BLaER1 (cell line): ENCODE data around the gene CMSS1.
"Not testable (repeated sequence)": the region's sequence is repeated elsewhere in the genome, so short reads cannot be mapped to it uniquely, and the experiment has no call there.

Experiments
- H3K27ac ChIP-seq: shearing (Covaris generic); formaldehyde crosslinking; 2 replicates; pipeline ENCODE4 v1.8.1; 2022
- H3K27me3 ChIP-seq: shearing (Covaris generic); formaldehyde crosslinking; 2 replicates; pipeline ENCODE4 v1.8.1; 2022
- H3K36me3 ChIP-seq: shearing (Covaris generic); formaldehyde crosslinking; 2 replicates; pipeline ENCODE4 v1.8.1; 2022
- H3K4me1 ChIP-seq: shearing (Covaris generic); formaldehyde crosslinking; 2 replicates; pipeline ENCODE4 v1.8.1; 2022
- H3K4me2 ChIP-seq: shearing (Covaris generic); formaldehyde crosslinking; 2 replicates; pipeline ENCODE4 v1.8.1; 2022
- H3K4me3 ChIP-seq: shearing (Covaris generic); formaldehyde crosslinking; 2 replicates; pipeline ENCODE4 v1.8.1; 2022
- H3K9ac ChIP-seq: shearing (Covaris generic); formaldehyde crosslinking; 2 replicates; pipeline ENCODE4 v1.8.1; 2022
- H3K9me3 ChIP-seq: shearing (Covaris generic); formaldehyde crosslinking; 2 replicates; pipeline ENCODE4 v1.8.1; 2022
- H4K20me1 ChIP-seq: shearing (Covaris generic); formaldehyde crosslinking; 2 replicates; pipeline ENCODE4 v1.8.1; 2022
- Cebpa-rat ChIP-seq: shearing (Covaris generic); IDR thresholded peaks from 2 replicates; pipeline ENCODE4 v1.8.1; 2022

CMSS1 gene

GRCh38 chr3:100047455-100048141, 229.9 kb downstream of the CMSS1 start:
- Histone ChIP-seq H3K27ac (peak overlapping the region; percentile 53), H3K4me3 (peak overlapping the region; percentile 17; the same call in 1 of the 2 replicates)

GRCh38 chr3:100048248-100048647, 230.6 kb downstream of the CMSS1 start:
- peaks cover 48% of the 10 kb centered on the region for H3K4me1 ChIP-seq

More at GRCh38 chr3:100047455-100048141, 229.9 kb downstream of the CMSS1 start:
- peaks cover 48% of the 10 kb centered on the region for H3K4me1 ChIP-seq
- no peak for TF ChIP-seq Cebpa-rat
- H3K9ac ChIP-seq: peak overlapping the region; percentile 43
- H3K27me3 ChIP-seq: no peaks in the 10 kb centered on the region
- H3K36me3 ChIP-seq: no peaks in the 10 kb centered on the region
- peak overlapping the region; percentile 64 for H3K4me2 ChIP-seq
- H4K20me1 ChIP-seq: no peaks in the 10 kb centered on the region
- H3K9me3 ChIP-seq: no peaks in the 10 kb centered on the region

GRCh38 chr3:100051513-100051912, 233.9 kb downstream of the CMSS1 start:
- not testable (repeated sequence) for H3K9ac ChIP-seq, H3K27ac ChIP-seq, H4K20me1 ChIP-seq, H3K27me3 ChIP-seq, H3K9me3 ChIP-seq, H3K4me3 ChIP-seq, H3K4me2 ChIP-seq, H3K36me3 ChIP-seq
- H3K4me1 ChIP-seq: peaks cover 22% of the 10 kb centered on the region

More at GRCh38 chr3:100048248-100048647, 230.6 kb downstream of the CMSS1 start:
- TF ChIP-seq Cebpa-rat: no peak
- H3K4me3 ChIP-seq: 0 out of 2 replicates have a peak overlapping the region, but pooled peaks have one; percentile 17
- peak overlapping the region; percentile 53 for H3K27ac ChIP-seq
- H3K9ac ChIP-seq: peak overlapping the region; percentile 43
- H4K20me1 ChIP-seq: no peaks in the 10 kb centered on the region
- no peaks in the 10 kb centered on the region for H3K9me3 ChIP-seq
- H3K4me2 ChIP-seq: peak overlapping the region; percentile 64
- no peaks in the 10 kb centered on the region for H3K36me3 ChIP-seq
- H3K27me3 ChIP-seq: no peaks in the 10 kb centered on the region

GRCh38 chr3:100053951-100054620, 236.4 kb downstream of the CMSS1 start:
- Histone ChIP-seq H3K9ac (no peak overlapping the region), H3K4me2 (no peak overlapping the region), H4K20me1 (no peaks in the 10 kb centered on the region), H3K36me3 (no peaks in the 10 kb centered on the region; the same call in 1 of the 2 replicates), H3K4me1 (no peaks in the 10 kb centered on the region), H3K9me3 (no peaks in the 10 kb centered on the region), H3K27ac (no peak overlapping the region), H3K4me3 (no peak overlapping the region), H3K27me3 (no peaks in the 10 kb centered on the region)
- TF ChIP-seq Cebpa-rat: no peak

- no peaks in the 10 kb centered on the region for H3K27me3 ChIP-seq
- no peak overlapping the region for H3K27ac ChIP-seq
- H3K36me3 ChIP-seq: no peaks in the 10 kb centered on the region; the same call in 1 of the 2 replicates
- H3K9ac ChIP-seq: no peak overlapping the region
- TF ChIP-seq Cebpa-rat: no peak
- no peaks in the 10 kb centered on the region for H3K9me3 ChIP-seq
- H3K4me3 ChIP-seq: no peak overlapping the region
- no peaks in the 10 kb centered on the region for H4K20me1 ChIP-seq
- H3K4me1 ChIP-seq: no peaks in the 10 kb centered on the region
- H3K4me2 ChIP-seq: no peak overlapping the region
Measured at GRCh38 chr3:100057716-100058575, 240.3 kb downstream of the CMSS1 start.

- Histone ChIP-seq H3K27ac (no peak overlapping the region), H3K4me3 (no peak overlapping the region), H4K20me1 (no peaks in the 10 kb centered on the region), H3K4me2 (no peak overlapping the region), H3K9ac (no peak overlapping the region), H3K36me3 (no peaks in the 10 kb centered on the region; the same call in 1 of the 2 replicates), H3K27me3 (no peaks in the 10 kb centered on the region), H3K4me1 (no peaks in the 10 kb centered on the region), H3K9me3 (no peaks in the 10 kb centered on the region)
- TF ChIP-seq Cebpa-rat: no peak
Measured at GRCh38 chr3:100059472-100059871, 241.8 kb downstream of the CMSS1 start.

- H3K4me1 ChIP-seq: no peaks in the 10 kb centered on the region
- H3K27ac ChIP-seq: no peak overlapping the region
- H3K27me3 ChIP-seq: no peaks in the 10 kb centered on the region
- no peak for TF ChIP-seq Cebpa-rat
- no peak overlapping the region for H3K4me2 ChIP-seq
- H4K20me1 ChIP-seq: no peaks in the 10 kb centered on the region
- H3K36me3 ChIP-seq: no peaks in the 10 kb centered on the region
- H3K4me3 ChIP-seq: no peak overlapping the region
- H3K9me3 ChIP-seq: no peaks in the 10 kb centered on the region
- no peak overlapping the region for H3K9ac ChIP-seq
Measured at GRCh38 chr3:100060685-100061484, 243.2 kb downstream of the CMSS1 start.

GRCh38 chr3:100062665-100063064, 245.0 kb downstream of the CMSS1 start:
- H3K36me3 ChIP-seq: no peaks in the 10 kb centered on the region
- H3K4me2 ChIP-seq: no peak overlapping the region
- no peaks in the 10 kb centered on the region for H4K20me1 ChIP-seq
- H3K4me1 ChIP-seq: no peaks in the 10 kb centered on the region
- no peak for TF ChIP-seq Cebpa-rat
- no peak overlapping the region for H3K27ac ChIP-seq
- H3K4me3 ChIP-seq: no peak overlapping the region
- H3K9ac ChIP-seq: no peak overlapping the region
- no peaks in the 10 kb centered on the region for H3K9me3 ChIP-seq
- no peaks in the 10 kb centered on the region for H3K27me3 ChIP-seq

GRCh38 chr3:100063929-100064461, 246.3 kb downstream of the CMSS1 start:
- H3K4me1 ChIP-seq: peaks cover 3% of the 10 kb centered on the region
- no peak overlapping the region for H3K9ac ChIP-seq
- no peaks in the 10 kb centered on the region for H3K9me3 ChIP-seq
- TF ChIP-seq Cebpa-rat: no peak
- H4K20me1 ChIP-seq: no peaks in the 10 kb centered on the region
- H3K4me2 ChIP-seq: no peak overlapping the region
- no peak overlapping the region for H3K27ac ChIP-seq
- no peaks in the 10 kb centered on the region for H3K27me3 ChIP-seq
- H3K36me3 ChIP-seq: no peaks in the 10 kb centered on the region
- H3K4me3 ChIP-seq: no peak overlapping the region
